MG63 (cell line): ENCODE measurements around the gene MACROH2A2. TPM values are rescaled to one million over a fixed set of nuclear protein-coding genes. Genes with fewer than 3 reads are reported as not detected.
"Not testable (repeated sequence)": the region's sequence is repeated elsewhere in the genome, so short reads cannot be mapped to it uniquely, and the experiment has no call there.

ENCODE experiments used
- DNase-seq: peaks from one replicate; pipeline ENCODE4 v3.0.0-alpha.2; 2020
- H3K27me3 ChIP-seq: fragments of 250-450 bp; sonication (Bioruptor Pico); 2 replicates; pipeline ENCODE4 v1.5.1; 2020; ENCODE audit warnings: mild to moderate bottlenecking, moderate library complexity
- H3K36me3 ChIP-seq: fragments of 250-450 bp; sonication (Bioruptor Pico); 2 replicates; pipeline ENCODE4 v1.5.1; 2020; ENCODE audit warnings: mild to moderate bottlenecking, moderate library complexity
- H3K4me3 ChIP-seq: fragments of 250-450 bp; sonication (Bioruptor Pico); 2 replicates; pipeline ENCODE4 v1.5.1; 2020; ENCODE audit warnings: mild to moderate bottlenecking, moderate library complexity
- H3K9me3 ChIP-seq: fragments of 250-450 bp; sonication (Bioruptor Pico); 2 replicates; pipeline ENCODE4 v1.5.1; 2020; ENCODE audit warnings: mild to moderate bottlenecking, moderate library complexity
- total RNA-seq: library from RNA; depleted of rRNA; stranded (reverse); fragments of >200 nt; shearing (Covaris generic); gene quantifications from 2 replicates; pipeline ENCODE4 v1.2.3, GENCODE V29; 2014; ENCODE audit warnings: low replicate concordance

The MACROH2A2 gene
- total RNA-seq, 1 experiment from 2014 or later = 16.3 TPM

DNA sequence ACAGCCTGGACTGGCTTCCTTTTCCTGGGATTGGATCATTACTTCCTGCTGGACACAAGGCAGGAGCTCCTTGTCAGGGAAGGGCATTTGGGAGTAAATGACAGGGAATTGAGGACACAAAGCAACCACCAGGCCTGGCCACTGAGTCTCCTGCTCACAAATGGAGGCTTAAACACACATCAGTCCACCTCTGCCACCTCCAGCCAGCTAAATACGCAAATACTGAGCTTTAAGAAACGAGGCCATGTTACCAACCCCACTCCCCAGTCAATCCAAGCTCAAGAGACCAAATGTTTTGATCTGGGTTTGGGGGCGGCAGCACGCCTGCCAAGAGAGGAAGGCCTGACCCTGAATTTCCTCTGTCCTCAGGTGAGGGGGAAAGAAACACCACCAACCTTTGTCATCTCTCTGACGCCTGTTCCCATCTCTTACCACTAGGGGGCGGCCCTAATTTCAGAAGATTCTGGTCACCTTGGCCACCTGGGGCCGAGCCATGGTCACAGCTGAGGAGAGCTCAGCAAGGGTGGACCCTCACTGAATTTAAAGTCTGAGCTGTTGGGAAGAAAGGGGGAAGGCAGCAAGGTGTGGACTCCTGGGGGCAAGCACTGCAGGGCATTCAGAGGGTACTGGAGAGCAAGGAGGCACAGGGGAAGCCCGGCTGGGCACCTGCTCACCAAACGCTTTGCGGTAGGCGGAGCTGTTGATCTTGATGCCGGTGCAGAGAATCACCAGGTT, 63.5 kb downstream of the MACROH2A2 start:
- Histone ChIP-seq H3K27me3 (no peaks in the 10 kb centered on the region), H3K36me3 (peaks cover 34% of the 10 kb centered on the region), H3K9me3 (no peaks in the 10 kb centered on the region), H3K4me3 (no peak overlapping the region)
- peak; percentile 7 for DNase-seq

DNA sequence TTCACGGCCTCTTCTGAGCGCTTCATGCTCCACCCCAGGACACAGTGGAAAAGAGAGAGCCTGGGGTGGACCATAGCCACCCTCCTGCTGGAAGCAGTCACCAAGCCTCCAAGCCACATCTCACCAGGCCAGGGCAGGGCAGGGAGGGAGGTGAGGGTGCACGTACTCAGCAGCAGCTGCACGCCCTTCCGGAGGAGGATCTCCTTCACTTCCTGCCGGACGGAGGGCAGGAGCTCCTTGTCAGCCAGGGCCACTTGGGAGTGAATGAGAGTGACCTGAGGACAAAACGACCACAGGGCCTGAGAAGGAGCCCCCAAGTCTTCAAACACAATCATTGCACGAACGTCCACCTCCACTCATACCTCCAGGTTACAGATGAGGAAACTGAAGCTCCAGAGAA, 65.0 kb downstream of the MACROH2A2 start:
- H3K36me3 ChIP-seq = peaks cover 35% of the 10 kb centered on the region
- no peaks in the 10 kb centered on the region for H3K9me3 ChIP-seq
- no peaks in the 10 kb centered on the region for H3K27me3 ChIP-seq
- H3K4me3 ChIP-seq = no peak overlapping the region
- DNase-seq = no peak

DNA sequence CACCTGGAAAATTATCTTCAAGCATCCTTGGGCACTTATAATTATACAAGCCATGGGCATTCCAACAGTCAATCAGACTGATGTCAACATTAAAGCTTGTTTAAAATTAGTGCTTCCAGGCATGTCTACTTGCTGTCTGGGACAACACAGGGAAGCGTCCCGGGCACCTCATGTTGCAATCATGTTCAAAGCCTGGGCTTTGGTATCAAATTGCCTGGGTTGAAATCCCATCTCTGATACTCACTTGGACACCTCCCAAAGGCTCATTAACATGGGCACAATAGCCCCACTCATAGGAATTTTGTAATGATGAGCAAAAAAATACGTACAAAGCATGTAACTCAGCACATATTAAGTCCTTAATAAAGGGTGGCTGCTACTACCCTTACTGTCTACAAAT, 65.5 kb downstream of the MACROH2A2 start:
- H3K9me3 ChIP-seq = no peaks in the 10 kb centered on the region
- H3K4me3 ChIP-seq = no peak overlapping the region
- H3K27me3 ChIP-seq = no peaks in the 10 kb centered on the region
- DNase-seq = no peak
- H3K36me3 ChIP-seq = peaks cover 31% of the 10 kb centered on the region

DNA sequence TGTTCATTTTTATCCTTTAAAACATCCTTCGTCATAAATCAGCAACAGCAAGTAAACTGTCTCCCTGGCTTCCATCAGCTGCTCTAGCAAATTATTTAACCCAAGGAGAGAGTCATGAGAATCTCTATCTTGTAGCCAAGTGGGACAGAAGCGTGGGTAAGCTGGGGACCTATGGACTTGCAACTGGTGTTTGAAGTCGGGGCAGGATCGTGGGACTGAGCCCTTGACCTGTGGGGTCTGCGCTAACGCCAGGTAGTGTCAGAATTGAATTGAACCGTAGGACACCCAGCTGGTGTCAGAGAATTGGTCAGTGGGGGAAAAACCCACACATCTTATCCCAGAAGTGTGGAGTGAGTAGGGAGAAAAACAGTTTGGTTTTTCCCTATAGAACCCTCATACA, 66.6 kb downstream of the MACROH2A2 start:
- H3K27me3 ChIP-seq = no peaks in the 10 kb centered on the region

DNA sequence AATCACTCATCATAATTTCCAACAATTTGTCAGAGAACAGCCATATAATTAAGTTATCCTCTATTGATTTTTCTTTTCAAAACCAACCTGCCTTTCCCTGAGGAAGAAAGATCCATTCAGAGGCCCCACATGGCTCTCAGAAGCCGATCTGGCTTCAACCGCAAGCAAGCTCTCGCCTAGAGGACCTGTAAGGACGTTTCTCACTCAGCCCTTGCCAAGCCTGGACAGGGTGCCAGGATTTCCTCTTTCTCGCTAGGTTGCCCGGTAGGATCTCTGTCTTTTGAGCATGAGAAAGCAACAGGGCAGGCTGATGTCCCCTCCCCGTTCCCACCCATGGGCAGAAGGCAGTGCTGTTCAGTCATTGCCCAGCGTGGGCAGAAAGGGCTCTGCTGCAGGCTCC, 67.0 kb downstream of the MACROH2A2 start:
- Histone ChIP-seq H3K4me3 (no peak overlapping the region), H3K27me3 (no peaks in the 10 kb centered on the region), H3K9me3 (no peaks in the 10 kb centered on the region), H3K36me3 (peaks cover 32% of the 10 kb centered on the region)
- DNase-seq = no peak

More for the DNA sequence above, 66.6 kb downstream of the MACROH2A2 start:
- H3K36me3 ChIP-seq = peaks cover 31% of the 10 kb centered on the region
- no peaks in the 10 kb centered on the region for H3K9me3 ChIP-seq
- no peak overlapping the region for H3K4me3 ChIP-seq
- DNase-seq = no peak

DNA sequence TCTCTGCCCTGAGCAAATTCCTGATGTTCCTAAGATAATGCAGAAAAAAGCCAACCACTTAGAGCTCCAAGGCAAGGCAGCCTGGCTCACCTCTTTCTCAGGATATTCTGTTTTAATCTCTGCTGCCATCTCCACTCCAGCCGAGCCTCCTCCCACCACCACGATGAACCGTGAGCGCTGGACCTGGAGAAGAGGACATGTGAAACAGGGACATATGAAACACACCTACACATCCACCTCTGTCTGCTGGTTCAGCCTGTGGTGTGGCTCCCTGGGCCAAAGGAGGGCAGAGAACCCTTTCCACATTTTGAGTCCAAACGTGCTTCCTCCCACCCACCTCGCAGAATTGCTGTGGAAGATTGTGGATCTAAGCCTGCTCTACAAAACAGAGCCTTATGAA, 67.8 kb downstream of the MACROH2A2 start:
- H3K36me3 ChIP-seq = peaks cover 31% of the 10 kb centered on the region
- no peaks in the 10 kb centered on the region for H3K9me3 ChIP-seq
- no peak overlapping the region for H3K4me3 ChIP-seq
- DNase-seq = no peak
- no peaks in the 10 kb centered on the region for H3K27me3 ChIP-seq

DNA sequence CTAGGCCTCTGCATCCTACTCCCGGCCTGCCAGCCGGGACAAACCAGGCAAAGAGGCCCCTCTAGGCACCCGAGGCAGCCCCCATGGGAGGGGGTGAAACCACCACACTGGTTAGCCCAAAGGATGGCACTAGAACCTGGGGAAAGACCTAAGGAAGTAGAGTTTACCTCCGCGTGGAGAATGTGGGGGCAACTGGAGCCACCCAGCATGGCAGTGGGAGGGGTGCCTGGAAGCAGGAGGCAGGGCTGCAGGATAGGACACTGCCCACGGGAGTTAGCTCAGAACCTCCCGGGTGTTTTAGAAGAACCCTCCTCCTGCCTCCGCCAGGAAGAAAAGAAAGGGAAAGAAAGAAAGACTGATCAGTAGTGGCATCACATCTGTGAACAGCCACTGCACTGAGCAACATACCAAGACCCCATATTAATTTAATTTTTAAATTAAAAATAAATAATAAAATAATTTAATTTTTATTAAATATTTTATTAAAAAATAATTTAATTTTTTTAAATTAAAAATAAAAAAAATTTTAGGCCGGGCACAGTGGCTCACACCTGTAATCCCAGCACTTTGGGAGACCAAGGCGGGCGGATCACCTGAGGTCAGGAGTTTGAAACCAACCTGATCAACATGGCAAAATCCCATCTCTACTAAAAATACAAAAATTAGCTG, 68.8 kb downstream of the MACROH2A2 start:
- no peaks in the 10 kb centered on the region for H3K27me3 ChIP-seq
- no peaks in the 10 kb centered on the region for H3K9me3 ChIP-seq
- H3K4me3 ChIP-seq = no peak overlapping the region
- peaks cover 27% of the 10 kb centered on the region for H3K36me3 ChIP-seq
- DNase-seq = no peak

DNA sequence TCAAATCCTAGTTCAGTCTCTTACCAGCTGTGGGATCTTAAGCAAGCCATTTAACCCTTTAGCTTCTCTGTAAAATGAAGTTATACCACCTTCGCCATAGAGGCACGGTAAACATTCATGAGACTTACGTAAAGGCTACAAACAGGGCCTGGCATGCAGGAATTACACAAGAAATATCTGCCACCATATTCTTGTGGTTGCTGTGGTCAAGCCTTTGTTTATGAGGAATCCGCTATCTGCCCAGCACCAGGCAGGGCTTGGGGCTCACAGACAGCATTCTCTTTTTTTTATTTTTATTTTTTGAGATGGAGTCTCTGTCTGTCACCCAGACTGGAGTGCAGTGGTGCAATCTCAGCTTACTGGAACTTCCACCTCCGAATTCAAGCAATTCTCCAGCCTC, 70.1 kb downstream of the MACROH2A2 start:
- no peak for DNase-seq
- H3K27me3 ChIP-seq = no peaks in the 10 kb centered on the region
- no peak overlapping the region for H3K4me3 ChIP-seq
- H3K9me3 ChIP-seq = no peaks in the 10 kb centered on the region
- H3K36me3 ChIP-seq = peaks cover 25% of the 10 kb centered on the region

DNA sequence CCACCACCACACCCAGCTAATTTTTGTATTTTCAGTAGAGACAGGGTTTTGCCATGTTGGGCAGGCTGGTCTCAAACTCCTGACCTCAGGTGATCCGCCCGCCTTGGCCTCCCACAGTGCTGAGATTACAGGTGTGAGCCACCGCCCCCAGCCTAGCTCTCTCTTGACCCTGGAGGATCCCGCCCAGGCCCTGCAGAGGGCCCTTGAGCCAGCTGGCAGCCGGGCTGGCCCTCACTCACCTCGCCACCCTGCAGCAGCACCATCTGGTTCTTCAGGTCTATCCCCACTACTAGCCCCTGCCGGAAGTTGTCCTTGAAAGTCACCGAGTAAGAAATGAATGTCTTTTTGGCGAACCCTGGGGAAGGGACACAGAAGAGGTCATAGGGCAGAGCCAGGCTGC, 70.5 kb downstream of the MACROH2A2 start:
- H3K36me3 ChIP-seq = peaks cover 25% of the 10 kb centered on the region
- not testable (repeated sequence) for H3K27me3 ChIP-seq, DNase-seq

DNA sequence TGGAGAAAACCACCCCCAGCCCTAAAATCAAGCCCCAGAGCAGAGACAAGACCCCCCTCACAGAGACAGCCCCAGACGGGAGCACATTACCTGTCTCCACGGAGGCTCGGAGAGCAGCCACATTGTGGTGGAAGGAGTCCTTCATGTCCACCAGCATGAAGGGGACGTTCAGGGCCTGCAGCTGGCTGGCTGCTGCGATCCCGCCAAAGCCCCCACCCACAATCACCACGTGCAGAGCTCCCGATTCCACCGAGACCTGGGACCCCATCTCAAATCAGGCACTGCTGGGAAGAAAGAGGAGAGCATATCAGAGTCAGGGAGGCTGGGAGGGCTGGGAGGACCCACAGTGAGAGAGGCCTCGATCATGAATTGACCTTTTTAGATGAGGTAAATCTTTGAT, 71.2 kb downstream of the MACROH2A2 start:
- DNase-seq = no peak
- Histone ChIP-seq H3K4me3 (no peak overlapping the region), H3K36me3 (peaks cover 25% of the 10 kb centered on the region), H3K27me3 (no peaks in the 10 kb centered on the region), H3K9me3 (no peaks in the 10 kb centered on the region)

More for the DNA sequence above, 70.5 kb downstream of the MACROH2A2 start:
- H3K9me3 ChIP-seq, H3K4me3 ChIP-seq: not testable (repeated sequence)

DNA sequence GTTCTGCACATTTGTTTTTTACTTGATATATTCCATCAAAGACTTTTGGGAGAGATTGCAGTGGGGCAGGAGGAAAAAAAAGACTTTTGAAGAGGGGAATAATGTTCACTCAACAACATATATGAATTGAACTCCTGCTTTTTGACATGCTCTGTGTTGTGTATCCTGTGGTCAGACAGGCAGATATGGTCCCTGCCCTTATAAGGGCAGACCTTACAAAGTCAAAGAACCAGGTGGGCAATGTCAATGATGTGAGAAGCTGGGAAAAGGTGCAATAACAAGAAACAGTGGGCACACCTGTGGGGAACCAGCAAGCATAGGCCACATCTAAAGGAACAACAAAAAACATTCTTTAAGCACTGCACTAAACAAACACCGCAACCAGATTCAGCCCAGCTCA, 71.8 kb downstream of the MACROH2A2 start:
- Histone ChIP-seq H3K36me3 (peaks cover 25% of the 10 kb centered on the region), H3K9me3 (no peaks in the 10 kb centered on the region), H3K4me3 (no peak overlapping the region), H3K27me3 (no peaks in the 10 kb centered on the region)
- no peak for DNase-seq

DNA sequence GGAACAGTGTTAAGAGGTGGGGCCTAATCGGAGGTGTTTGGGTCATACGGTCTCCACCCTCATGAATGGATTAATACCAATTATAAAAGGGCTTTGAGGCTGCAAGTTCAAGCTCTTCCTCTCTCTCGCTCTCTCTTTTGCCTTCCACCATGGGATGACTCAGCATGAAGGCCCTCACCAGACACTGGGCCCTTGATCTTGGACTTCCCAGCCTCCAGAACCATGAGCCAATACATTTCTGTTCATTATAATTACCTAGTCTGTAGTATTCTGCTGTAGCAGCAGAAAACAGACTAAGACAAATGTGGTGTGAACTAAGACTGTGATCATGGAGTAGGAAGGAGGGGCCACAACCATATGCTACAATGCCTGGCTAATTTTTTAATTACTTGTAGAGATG, 72.3 kb downstream of the MACROH2A2 start:
- H3K27me3 ChIP-seq = no peaks in the 10 kb centered on the region
- H3K9me3 ChIP-seq = no peaks in the 10 kb centered on the region
- no peak for DNase-seq
- H3K36me3 ChIP-seq = peaks cover 25% of the 10 kb centered on the region
- H3K4me3 ChIP-seq = no peak overlapping the region

DNA sequence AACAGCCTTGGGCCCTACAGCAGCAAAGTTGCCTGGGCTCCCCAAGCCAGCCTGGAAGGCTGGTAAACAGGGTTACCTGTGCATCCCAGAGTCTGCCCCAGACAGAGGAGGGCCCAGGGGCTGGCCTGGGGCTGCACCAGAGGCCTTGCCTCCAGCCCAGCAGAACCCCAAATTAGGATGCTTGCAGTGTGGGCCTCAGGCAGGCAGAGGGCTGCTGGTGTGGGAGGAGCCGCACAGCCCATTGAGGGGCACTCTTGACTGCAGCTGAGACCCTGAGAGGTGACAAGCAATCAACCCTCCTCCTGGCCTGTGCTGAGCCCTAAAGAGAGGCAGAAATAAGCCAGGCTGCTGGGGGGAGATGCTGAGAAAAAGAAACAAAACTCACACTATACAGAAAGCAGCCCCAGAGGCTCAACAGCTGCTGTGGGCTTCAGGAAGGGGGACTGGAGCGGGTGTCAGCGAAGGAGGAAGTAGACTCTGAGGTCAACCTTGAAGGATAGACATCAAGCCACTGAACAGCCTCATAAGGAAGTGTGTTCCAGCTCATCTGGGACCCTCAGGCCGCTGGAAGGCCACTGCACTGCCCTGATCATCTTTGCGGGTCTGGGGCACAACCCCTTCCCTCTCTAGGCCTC, 73.4 kb downstream of the MACROH2A2 start:
- Histone ChIP-seq H3K36me3 (peaks cover 18% of the 10 kb centered on the region), H3K9me3 (no peaks in the 10 kb centered on the region), H3K27me3 (no peaks in the 10 kb centered on the region), H3K4me3 (no peak overlapping the region)
- no peak for DNase-seq

DNA sequence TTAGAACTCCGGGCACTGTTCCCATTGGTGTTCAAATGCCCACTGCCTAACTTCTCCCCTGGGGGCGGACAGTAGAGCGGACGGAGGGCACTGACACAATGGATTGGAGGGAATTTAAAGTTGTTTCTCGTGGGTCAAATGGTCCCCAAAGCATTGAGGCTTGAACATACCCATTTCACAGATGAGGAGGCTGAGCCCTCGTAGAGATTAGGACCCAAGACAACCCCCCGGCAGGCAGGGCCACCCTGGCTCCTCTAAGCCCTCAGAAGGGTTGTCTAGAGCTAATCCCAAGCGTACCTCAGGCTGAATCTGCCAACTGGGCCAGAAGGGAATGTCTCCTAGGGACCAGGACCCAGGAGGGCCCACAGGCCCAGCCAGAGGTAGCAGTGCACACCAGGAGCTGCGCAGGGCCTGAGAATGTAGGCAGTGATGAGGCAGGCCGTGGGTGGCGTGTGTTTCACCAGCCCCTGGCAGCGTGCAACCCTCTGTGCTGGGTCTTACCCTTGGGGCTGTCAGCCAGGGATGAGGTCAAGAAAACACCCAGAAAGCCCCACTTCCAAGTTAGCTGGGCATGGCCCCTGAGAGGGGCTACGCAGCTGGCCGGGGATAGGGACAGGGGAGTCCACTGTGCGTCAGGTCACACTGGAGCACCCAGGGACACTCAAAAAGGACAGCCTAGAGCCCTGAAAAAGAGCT, 74.2 kb downstream of the MACROH2A2 start:
- Histone ChIP-seq H3K36me3 (peaks cover 18% of the 10 kb centered on the region), H3K27me3 (no peaks in the 10 kb centered on the region), H3K9me3 (no peaks in the 10 kb centered on the region), H3K4me3 (no peak overlapping the region)
- DNase-seq = no peak

DNA sequence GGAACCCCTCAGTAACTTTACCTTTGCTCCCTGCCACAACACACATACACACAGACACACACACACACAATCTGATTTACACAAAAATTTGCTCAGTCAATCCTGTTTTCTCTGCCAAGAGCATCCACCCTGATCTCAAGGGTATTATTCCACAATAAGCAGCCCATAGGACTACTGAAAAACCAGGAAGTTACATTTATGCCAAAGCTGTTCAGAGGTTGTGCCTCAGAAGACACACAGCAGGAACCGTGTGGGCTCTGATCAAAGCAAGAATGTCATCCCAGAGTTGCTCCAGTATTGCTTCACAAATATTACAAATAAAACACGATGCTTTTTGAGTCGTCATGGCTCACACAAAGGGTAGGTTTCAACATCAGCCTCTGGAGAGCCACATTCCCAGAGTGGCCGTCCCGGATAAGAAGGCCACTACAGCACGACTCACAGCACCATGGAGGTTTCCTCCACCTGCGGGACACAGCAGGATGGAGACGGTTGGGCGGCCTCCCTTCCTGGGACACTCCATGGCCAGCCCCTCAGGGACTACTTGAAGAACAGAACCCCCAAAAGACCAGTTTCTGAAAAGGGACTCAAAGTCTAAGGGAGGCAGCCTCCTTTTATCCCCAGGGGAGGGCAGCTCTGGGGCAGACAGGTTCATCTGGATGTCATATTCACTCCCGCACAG, 78.4 kb downstream of the MACROH2A2 start:
- Histone ChIP-seq H3K27me3 (no peaks in the 10 kb centered on the region), H3K4me3 (no peak overlapping the region), H3K36me3 (peaks cover 4% of the 10 kb centered on the region), H3K9me3 (no peaks in the 10 kb centered on the region)
- no peak for DNase-seq

DNA sequence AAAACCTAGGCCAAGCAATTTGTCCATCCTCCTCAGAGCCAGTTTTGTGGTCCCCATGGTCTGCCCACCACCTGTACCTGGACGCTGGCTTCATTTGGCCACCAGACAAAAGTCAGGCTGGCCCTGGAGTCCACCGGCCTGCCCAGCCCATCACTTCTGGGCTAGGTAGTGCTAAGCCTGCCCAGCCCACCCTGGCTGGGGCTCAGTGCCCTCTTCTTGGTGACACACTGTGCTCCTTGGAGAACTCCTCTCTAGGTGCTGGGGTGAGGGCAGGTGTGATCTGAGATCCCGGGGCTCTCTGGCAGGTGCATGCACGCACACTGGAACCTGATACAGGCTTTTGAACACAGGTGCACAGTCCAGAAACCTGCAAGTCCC, 78.9 kb downstream of the MACROH2A2 start:
- Histone ChIP-seq H3K27me3 (no peaks in the 10 kb centered on the region), H3K36me3 (peaks cover 3% of the 10 kb centered on the region), H3K4me3 (peak overlapping the region; percentile 67), H3K9me3 (no peaks in the 10 kb centered on the region)
- DNase-seq = no peak
